Measurements from ENCODE around the gene ARCN1.

Gene ARCN1

DNA sequence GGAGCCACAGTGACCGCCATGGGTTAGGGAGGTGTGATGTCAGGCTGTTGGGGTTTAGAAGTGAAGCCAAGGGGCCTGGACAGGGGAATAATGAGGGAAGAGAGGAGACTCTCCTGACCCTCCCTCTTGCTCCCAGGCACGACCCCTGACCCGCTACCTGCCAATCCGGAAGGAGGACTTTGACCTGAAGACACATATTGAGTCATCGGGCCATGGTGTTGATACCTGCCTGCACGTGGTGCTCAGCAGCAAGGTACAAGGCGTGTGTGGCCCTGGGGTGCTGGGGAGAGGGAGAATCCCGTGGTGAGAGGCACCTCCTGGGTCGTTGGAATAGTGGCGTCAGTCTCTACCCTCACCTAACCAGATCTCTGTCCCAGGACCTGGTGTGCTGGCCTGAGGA is 77.7 kb downstream of the ARCN1 start:
- no peak for ATAC-seq (replicated peaks)
- H3K9me3 Mint-ChIP-seq = no peaks in the 10 kb centered on the region
- no peaks in the 10 kb centered on the region for H3K36me3 Mint-ChIP-seq (ENCODE audit: insufficient read depth)
- no peaks in the 10 kb centered on the region for H3K27me3 Mint-ChIP-seq
- no peak overlapping the region for H3K27ac Mint-ChIP-seq
- DNase-seq = no peak
- peaks cover 8 to 9% of the 10 kb centered on the region in 2 donors for H3K4me1 Mint-ChIP-seq (ENCODE audit: low read depth in 2 of 2)
- H3K4me3 Mint-ChIP-seq = no peak overlapping the region

DNA sequence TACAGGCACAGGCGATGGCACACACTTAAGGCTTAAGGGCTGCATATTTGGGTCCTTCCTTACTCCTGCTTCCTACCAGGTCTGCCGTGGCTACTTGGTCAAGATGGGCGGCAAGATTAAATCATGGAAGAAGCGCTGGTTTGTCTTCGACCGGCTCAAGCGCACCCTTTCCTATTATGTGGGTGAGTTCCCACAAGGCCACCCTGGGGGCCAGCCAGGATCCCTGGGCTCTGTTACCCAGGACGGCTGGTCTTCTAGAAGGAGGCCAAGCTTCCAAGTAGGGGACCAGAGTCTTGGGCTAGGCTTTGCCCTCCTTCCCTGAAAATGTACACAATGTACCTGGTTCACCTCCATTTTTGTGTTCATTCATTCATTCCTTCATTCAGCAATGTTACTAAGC is 78.2 kb downstream of the ARCN1 start:
- no peak overlapping the region for H3K27ac Mint-ChIP-seq
- no peak for DNase-seq
- H3K9me3 Mint-ChIP-seq = no peaks in the 10 kb centered on the region
- no peak for ATAC-seq (replicated peaks)
- no peak overlapping the region for H3K4me3 Mint-ChIP-seq
- H3K4me1 Mint-ChIP-seq (ENCODE audit: low read depth in 2 of 2) = peaks cover 8 to 9% of the 10 kb centered on the region in 2 donors
- no peaks in the 10 kb centered on the region for H3K36me3 Mint-ChIP-seq (ENCODE audit: insufficient read depth)
- H3K27me3 Mint-ChIP-seq = no peaks in the 10 kb centered on the region

DNA sequence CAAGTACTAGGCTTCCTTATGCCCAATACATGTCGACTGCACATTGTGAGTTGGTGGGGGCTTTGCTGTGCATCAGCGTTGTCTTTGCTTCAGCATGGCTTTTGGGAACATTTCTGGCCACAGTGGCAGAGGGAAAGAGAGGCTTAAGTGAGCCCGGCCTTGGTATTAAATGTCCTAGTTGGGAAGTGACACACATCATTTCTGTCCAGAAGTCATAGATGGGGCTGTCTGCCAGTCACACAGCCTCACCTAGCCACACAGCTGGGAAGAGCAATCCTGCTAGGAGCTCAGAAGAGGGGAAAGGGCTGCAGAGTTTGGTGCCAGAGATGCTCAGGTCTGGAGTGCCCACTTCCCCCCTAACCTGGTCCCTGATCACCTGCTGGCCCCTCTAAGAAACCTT is 79.6 kb downstream of the ARCN1 start:
- ATAC-seq (replicated peaks) (no peak), DNase-seq (no peak)
- H3K9me3 Mint-ChIP-seq = no peaks in the 10 kb centered on the region
- H3K27me3 Mint-ChIP-seq = no peaks in the 10 kb centered on the region
- no peaks in the 10 kb centered on the region for H3K36me3 Mint-ChIP-seq (ENCODE audit: insufficient read depth)
- H3K4me1 Mint-ChIP-seq (ENCODE audit: low read depth in 2 of 2) = peaks cover 8 to 9% of the 10 kb centered on the region in 2 donors
- H3K27ac Mint-ChIP-seq = no peak overlapping the region
- no peak overlapping the region for H3K4me3 Mint-ChIP-seq

All from effector memory CD8-positive, alpha-beta T cell (primary cell).